ENCODE measurements around the gene FEM1C. TPM values are rescaled to one million over a fixed set of nuclear protein-coding genes. Genes with fewer than 3 reads are reported as not detected.

FEM1C gene
- total RNA-seq, 1 donor from 2014 or later, result 13.9 TPM

DNA sequence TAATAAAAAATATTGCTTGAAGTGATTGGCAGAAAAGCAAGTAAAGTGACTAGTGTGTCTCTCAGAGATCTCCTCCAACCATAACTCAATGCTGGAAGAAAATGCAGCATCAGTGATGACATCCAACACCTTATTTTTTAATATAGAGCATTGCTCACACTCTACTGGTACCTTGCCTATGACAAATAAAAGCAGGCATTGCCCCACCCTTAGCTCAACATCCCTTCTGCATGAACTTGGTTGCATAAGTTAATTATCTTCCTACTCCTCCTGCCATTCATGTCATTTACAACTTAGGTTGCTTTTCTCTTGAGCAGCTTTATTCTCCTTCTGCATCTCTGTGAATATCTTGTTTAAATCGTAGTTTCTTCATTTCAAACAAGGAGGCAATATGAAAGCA is 41.2 kb downstream of the FEM1C start:
- H3K4me3 Mint-ChIP-seq, result no peak overlapping the region
- DNase-seq (ENCODE audit: low spot score), result no peak
- no peaks in the 10 kb centered on the region for H3K4me1 Mint-ChIP-seq (ENCODE audit: low read depth)
- peaks cover 14% of the 10 kb centered on the region for H3K27me3 Mint-ChIP-seq (ENCODE audit: insufficient read depth)
- H3K9me3 Mint-ChIP-seq, result no peaks in the 10 kb centered on the region
- intact Hi-C loops (cut with micrococcal nuclease), result no loop called here
- no peak overlapping the region for H3K27ac Mint-ChIP-seq
- no peaks in the 10 kb centered on the region for H3K36me3 Mint-ChIP-seq (ENCODE audit: low read depth)

DNA sequence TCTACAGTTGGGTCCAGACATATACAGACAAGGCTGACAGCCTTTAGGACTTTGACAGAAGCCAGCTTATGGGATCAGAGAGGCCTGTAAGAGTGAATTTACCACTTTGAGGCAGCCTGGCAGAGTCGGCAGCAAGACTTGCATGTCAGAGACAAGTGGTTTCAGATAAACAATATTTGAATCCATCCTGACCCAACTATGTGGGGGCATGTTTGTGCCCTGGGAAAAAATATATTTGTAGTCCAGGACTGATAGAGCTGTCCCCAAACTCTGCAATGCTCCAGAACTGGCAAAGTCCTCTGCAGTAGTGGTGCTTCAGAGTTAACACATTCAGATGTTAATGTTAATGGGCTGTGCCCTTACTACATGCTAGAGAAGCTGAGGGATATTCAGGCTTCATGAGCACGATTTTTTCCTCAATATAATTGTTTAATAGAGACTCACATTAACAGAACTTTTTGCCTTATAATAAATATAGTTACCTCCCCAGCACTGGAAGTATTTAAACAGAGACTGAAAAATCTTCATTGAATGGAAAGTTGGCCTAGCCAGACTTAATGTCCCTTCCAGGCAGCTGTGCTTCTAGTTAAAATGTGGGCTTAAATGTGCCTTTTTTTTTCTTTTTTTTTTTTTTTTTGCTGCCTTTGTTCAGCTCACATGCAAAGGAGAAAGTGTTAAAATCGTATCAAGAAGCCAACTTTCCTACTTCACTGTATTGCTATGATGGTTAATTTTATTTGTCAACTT is 42.9 kb downstream of the FEM1C start:
- DNase-seq (ENCODE audit: low spot score), result no peak
- intact Hi-C loops (cut with micrococcal nuclease), result no loop called here
- no peaks in the 10 kb centered on the region for H3K4me1 Mint-ChIP-seq (ENCODE audit: low read depth)
- H3K27ac Mint-ChIP-seq, result no peak overlapping the region
- no peak overlapping the region for H3K4me3 Mint-ChIP-seq
- H3K36me3 Mint-ChIP-seq (ENCODE audit: low read depth), result no peaks in the 10 kb centered on the region
- peaks cover 21% of the 10 kb centered on the region for H3K27me3 Mint-ChIP-seq (ENCODE audit: insufficient read depth)
- H3K9me3 Mint-ChIP-seq, result no peaks in the 10 kb centered on the region

DNA sequence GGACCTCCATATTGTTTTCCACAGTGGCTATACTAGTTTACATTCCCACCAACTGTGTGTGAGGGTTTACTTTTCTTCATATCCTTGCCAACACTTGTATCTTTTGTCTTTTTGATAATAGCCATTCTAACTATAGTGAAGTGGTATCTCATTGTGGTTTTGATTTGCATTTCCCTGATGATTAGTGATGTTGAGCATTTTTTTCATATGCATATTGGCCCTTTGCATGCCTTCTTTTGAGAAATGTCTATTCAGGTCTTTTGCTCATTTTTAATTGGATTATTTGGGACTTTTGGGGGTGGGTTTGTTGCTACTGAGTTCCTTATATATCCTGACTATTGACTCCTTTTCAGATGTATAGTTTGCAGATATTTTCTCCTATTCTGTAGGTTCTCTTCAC is 44.4 kb downstream of the FEM1C start:
- intact Hi-C loops (cut with micrococcal nuclease), result no loop called here
- DNase-seq (ENCODE audit: low spot score), result no peak
- Mint-ChIP-seq H3K27ac (no peak overlapping the region), H3K9me3 (no peaks in the 10 kb centered on the region), H3K4me3 (no peak overlapping the region), H3K36me3 (ENCODE audit: low read depth) (no peaks in the 10 kb centered on the region), H3K4me1 (ENCODE audit: low read depth) (no peaks in the 10 kb centered on the region), H3K27me3 (ENCODE audit: insufficient read depth) (peaks cover 20% of the 10 kb centered on the region)

DNA sequence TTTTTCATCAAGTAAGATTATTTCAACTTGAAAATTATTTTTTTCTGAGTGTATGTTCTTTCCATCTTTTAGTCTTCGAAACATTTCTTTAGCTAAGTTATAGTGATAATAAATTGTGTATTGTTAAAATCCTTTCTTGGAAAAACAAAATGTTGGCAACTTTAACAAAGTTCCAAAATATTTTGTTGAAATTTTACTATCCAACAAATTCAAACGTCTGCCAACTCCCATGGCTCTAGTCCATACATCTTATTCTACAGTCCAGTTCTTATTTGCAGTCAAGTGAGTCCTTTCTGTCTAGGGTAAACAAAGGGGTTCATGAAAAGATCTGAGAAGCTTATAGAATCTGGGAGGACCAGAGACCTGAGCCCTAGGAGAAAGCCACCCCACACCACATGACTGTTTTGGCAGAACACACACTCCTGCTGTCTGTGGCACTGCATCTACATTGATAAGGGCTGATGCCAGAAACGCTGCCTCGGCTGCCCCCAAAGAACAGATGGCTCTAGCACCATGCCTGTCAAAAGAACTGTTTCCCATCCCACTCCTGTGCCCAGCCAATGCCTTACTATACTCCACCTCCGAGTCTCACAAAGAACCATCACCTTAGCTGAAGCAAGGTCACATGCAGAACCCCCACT is 47.5 kb downstream of the FEM1C start:
- no peak for DNase-seq (ENCODE audit: low spot score)
- Mint-ChIP-seq H3K36me3 (ENCODE audit: low read depth) (no peaks in the 10 kb centered on the region), H3K27ac (no peak overlapping the region), H3K4me3 (no peak overlapping the region), H3K4me1 (ENCODE audit: low read depth) (no peaks in the 10 kb centered on the region), H3K27me3 (ENCODE audit: insufficient read depth) (peaks cover 35% of the 10 kb centered on the region), H3K9me3 (no peaks in the 10 kb centered on the region)
- intact Hi-C loops (cut with micrococcal nuclease), result no loop called here

DNA sequence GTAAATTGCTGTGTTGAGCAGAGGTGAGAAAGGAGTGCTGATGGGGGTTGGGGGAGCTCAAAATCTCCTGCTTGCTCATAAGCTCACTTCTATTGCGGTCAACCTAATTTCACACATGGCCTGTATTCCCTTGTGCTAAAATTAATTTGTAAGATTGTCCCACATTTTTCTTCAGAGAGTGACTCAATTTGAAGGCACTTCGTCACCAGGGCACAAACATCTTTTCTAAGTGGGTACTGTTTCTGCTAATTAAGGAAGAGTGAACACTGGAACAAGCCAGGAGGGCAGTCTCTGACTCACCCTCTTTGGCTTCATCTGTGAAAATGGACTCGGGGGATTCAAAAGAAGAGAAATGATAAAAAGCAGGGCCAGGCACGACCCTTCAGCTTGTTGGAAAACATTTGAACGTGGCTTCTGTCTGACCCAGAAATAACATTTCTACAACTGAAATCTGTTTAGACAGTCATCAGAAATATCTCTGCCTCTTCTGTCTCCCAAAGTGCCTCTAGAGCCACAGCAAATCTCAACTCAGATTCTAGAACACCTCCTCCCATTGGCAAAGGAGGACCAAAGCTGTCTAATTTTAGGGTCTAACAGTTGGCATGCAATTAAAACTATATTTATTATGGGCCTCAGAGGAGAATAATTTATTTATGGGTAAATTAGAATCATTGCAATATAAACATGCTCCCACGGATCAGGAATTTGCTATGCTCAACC is 49.8 kb downstream of the FEM1C start:
- DNase-seq (ENCODE audit: low spot score), result no peak
- intact Hi-C loops (cut with micrococcal nuclease), result no loop called here
- Mint-ChIP-seq H3K27me3 (ENCODE audit: insufficient read depth) (peaks cover 26% of the 10 kb centered on the region), H3K36me3 (ENCODE audit: low read depth) (no peaks in the 10 kb centered on the region), H3K4me3 (no peak overlapping the region), H3K9me3 (no peaks in the 10 kb centered on the region), H3K4me1 (ENCODE audit: low read depth) (no peaks in the 10 kb centered on the region), H3K27ac (no peak overlapping the region)

DNA sequence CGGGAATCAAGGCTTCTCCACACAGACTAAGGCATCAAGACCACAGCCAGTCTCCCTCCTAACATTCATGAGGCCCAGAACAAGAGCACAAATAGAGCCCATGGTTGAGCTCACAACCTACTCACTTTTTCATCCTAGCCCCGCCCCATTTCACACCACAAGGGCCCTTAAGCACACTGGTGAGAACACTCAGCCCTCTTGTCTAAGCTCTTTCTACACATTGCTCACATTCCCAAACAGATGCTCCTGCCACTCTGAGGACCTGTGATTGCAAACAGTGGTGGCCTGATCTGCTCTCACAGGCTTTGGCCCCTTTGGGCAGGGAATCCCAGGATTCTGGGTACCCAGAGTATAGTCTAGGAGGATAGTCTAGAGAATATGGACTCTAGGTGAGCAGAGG is 54.0 kb downstream of the FEM1C start:
- no peaks in the 10 kb centered on the region for H3K9me3 Mint-ChIP-seq
- peaks cover 18% of the 10 kb centered on the region for H3K27me3 Mint-ChIP-seq (ENCODE audit: insufficient read depth)
- no peak overlapping the region for H3K27ac Mint-ChIP-seq
- DNase-seq (ENCODE audit: low spot score), result no peak
- no peak overlapping the region for H3K4me3 Mint-ChIP-seq
- intact Hi-C loops (cut with micrococcal nuclease), result no loop called here
- peaks cover 18% of the 10 kb centered on the region for H3K4me1 Mint-ChIP-seq (ENCODE audit: low read depth)
- no peaks in the 10 kb centered on the region for H3K36me3 Mint-ChIP-seq (ENCODE audit: low read depth)

DNA sequence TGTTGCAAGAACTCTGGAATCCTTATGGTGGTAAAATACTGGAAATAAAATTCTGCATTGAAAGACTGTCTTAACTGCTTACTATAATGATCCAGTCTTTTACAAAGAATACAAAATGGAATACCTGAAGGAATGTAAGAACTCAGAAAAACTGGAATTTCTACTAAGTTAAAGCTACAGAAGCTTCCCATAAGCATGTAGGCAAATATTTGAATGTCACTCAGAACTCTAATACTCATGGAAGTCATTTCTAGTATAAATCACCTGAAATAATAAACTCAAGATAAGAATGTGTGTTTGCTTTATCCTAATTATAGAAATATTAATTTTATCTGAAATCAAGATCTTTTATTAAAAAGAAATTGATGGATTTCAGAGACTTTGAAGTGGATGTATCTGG is 54.8 kb downstream of the FEM1C start:
- DNase-seq (ENCODE audit: low spot score), result no peak

DNA sequence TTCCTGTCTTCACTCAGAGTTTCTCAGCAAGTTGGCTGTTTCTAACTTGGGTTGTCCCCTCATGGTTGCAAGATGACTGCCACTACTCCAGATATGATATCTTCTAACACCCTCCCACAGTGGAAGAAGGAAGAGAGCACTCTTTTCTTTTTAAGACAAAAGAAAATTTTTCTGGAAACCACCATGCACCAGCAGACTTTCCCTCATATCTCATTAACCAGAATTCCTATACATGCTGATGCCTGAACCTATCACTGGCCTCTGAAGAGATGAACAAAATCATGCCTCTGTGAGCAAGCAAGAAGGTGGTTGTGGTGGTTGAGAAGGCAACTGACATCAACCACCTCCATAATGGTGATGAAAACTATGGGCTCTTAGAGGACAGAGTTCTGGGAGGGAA is 56.8 kb downstream of the FEM1C start:
- Mint-ChIP-seq H3K27ac (peak overlapping the region; percentile 81), H3K4me3 (peak overlapping the region; percentile 12), H3K4me1 (ENCODE audit: low read depth) (peaks cover 18% of the 10 kb centered on the region), H3K27me3 (ENCODE audit: insufficient read depth) (peaks cover under 1% of the 10 kb centered on the region), H3K36me3 (ENCODE audit: low read depth) (no peaks in the 10 kb centered on the region), H3K9me3 (no peaks in the 10 kb centered on the region)
- intact Hi-C loops (cut with micrococcal nuclease), result loop anchor here (1.0 to 5.0 kb wide), 6 partner anchors 27 to 113 kb away; partner anchors contain the start of gene FEM1C
- no peak for DNase-seq (ENCODE audit: low spot score)

More for the DNA sequence above, 54.8 kb downstream of the FEM1C start:
- peaks cover 18% of the 10 kb centered on the region for H3K4me1 Mint-ChIP-seq (ENCODE audit: low read depth)
- H3K27me3 Mint-ChIP-seq (ENCODE audit: insufficient read depth), result peaks cover 18% of the 10 kb centered on the region
- intact Hi-C loops (cut with micrococcal nuclease), result loop anchor here (5.0 kb wide), 2 partner anchors 33 to 37 kb away; no protein-coding TSS in a partner anchor
- H3K9me3 Mint-ChIP-seq, result no peaks in the 10 kb centered on the region
- H3K36me3 Mint-ChIP-seq (ENCODE audit: low read depth), result no peaks in the 10 kb centered on the region
- H3K27ac Mint-ChIP-seq, result no peak overlapping the region
- H3K4me3 Mint-ChIP-seq, result no peak overlapping the region

DNA sequence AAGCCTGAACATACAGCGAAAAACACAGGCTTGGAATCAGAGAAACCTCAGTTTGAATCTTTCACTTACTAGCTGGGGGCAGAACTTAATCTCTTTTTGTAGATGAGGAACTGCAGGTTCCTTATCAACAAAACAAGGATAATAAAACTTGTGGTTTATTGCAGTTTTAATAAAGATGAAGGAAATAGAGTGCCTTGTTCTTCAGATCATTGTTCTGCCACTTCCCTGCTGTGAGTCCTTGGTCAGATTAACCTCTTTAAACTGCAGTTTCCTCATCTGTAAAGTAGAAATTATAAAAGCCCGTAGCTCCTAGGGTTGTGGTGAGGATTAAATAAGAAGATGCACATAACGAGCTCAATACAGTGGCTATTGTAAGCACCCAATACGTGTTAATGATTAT is 57.4 kb downstream of the FEM1C start:
- Mint-ChIP-seq H3K36me3 (ENCODE audit: low read depth) (no peaks in the 10 kb centered on the region), H3K27me3 (ENCODE audit: insufficient read depth) (no peaks in the 10 kb centered on the region), H3K9me3 (no peaks in the 10 kb centered on the region), H3K4me1 (ENCODE audit: low read depth) (peaks cover 18% of the 10 kb centered on the region), H3K27ac (no peak overlapping the region), H3K4me3 (no peak overlapping the region)
- intact Hi-C loops (cut with micrococcal nuclease), result loop anchor here (1.0 to 5.0 kb wide), 5 partner anchors 27 to 114 kb away; partner anchors contain the start of gene FEM1C
- no peak for DNase-seq (ENCODE audit: low spot score)

DNA sequence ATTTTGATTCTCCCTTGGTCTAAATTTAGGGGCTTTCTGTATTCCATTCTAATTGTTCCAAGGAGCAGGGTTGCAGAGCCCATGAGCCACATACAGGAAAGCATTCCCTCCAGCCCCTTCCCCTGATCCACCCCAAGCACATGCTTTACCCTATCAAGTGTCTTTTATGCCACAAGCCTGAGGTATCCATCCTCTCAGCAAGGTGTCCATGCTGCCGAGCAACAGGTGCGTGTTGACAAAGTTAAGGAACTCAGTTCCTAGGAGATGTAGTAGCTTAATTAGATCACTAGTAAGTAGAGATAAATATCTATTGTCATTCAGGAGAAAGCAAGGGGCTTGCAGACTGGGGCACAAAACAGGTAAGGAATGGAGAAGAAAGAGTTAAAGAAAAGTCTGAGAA is 57.8 kb downstream of the FEM1C start:
- H3K27ac Mint-ChIP-seq, result no peak overlapping the region
- H3K9me3 Mint-ChIP-seq, result no peaks in the 10 kb centered on the region
- peaks cover 18% of the 10 kb centered on the region for H3K4me1 Mint-ChIP-seq (ENCODE audit: low read depth)
- no peaks in the 10 kb centered on the region for H3K27me3 Mint-ChIP-seq (ENCODE audit: insufficient read depth)
- DNase-seq (ENCODE audit: low spot score), result no peak
- intact Hi-C loops (cut with micrococcal nuclease), result loop anchor here (1.0 to 5.0 kb wide), 5 partner anchors 26 to 114 kb away; partner anchors contain the start of gene FEM1C
- no peak overlapping the region for H3K4me3 Mint-ChIP-seq
- no peaks in the 10 kb centered on the region for H3K36me3 Mint-ChIP-seq (ENCODE audit: low read depth)

DNA sequence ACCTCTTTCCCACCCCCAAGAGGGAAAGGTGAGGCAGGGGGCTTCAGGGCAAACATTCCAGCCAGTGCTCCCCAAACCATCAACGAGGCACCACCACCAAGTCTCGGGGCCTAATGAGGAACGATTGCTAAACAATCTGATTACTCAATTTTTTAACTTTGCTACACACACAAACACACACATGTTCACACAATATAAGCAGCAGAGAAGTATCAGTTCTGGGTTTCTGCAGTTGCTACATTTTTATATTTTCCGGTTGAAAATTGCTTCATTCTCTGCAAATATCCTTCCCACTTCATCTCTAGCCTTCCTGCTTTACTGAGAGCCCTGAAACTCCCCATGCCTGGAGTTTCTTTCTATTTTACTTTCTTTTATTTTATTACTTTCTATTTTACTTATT is 60.2 kb downstream of the FEM1C start:
- Mint-ChIP-seq H3K36me3 (ENCODE audit: low read depth) (peaks cover 1% of the 10 kb centered on the region), H3K9me3 (no peaks in the 10 kb centered on the region), H3K4me3 (no peak overlapping the region), H3K27ac (no peak overlapping the region), H3K27me3 (ENCODE audit: insufficient read depth) (peaks cover 16% of the 10 kb centered on the region), H3K4me1 (ENCODE audit: low read depth) (peaks cover 18% of the 10 kb centered on the region)
- intact Hi-C loops (cut with micrococcal nuclease), result no loop called here
- no peak for DNase-seq (ENCODE audit: low spot score)

DNA sequence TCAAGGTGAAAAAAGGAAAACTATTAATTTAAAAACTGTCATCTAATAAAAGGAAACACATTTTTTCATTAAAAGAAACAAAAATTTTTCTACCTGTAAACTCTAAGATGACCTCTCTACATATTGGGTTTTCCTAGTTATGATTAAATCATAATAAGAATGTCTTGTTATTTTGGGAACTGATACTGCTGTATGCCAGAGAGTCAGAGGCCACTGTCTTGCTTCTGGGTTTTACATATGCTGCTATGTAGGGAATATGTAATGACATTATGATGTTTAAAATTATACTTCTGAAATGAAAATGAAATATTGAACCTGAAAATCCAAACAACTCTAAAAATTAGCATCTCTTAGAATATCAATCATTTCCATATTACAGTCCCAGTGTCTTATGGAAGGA is 63.7 kb downstream of the FEM1C start:
- H3K27me3 Mint-ChIP-seq (ENCODE audit: insufficient read depth), result peaks cover 24% of the 10 kb centered on the region
- H3K4me1 Mint-ChIP-seq (ENCODE audit: low read depth), result no peaks in the 10 kb centered on the region
- no peak for DNase-seq (ENCODE audit: low spot score)
- intact Hi-C loops (cut with micrococcal nuclease), result no loop called here
- no peaks in the 10 kb centered on the region for H3K9me3 Mint-ChIP-seq
- H3K4me3 Mint-ChIP-seq, result no peak overlapping the region
- no peak overlapping the region for H3K27ac Mint-ChIP-seq
- H3K36me3 Mint-ChIP-seq (ENCODE audit: low read depth), result peaks cover 1% of the 10 kb centered on the region

DNA sequence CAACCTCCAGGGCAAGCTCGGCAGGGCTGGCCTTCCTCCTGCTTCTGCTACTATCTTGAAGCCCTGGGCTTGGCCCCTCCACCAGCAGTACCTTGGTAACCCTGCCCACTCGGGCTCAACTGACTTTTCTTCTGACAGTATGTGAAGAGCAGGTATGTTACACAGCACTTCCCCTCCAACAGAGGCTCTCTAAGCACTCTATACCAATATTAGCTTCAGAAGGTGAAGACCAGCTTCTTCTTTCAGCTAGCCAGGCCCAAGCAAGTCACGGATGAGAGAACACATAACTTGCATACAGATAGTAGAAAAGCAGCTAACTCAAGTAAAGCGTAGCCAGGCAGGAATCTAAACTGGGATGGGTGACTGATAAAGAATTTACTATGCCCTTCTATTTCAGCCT is 64.3 kb downstream of the FEM1C start:
- no peaks in the 10 kb centered on the region for H3K9me3 Mint-ChIP-seq
- intact Hi-C loops (cut with micrococcal nuclease), result no loop called here
- peaks cover 1% of the 10 kb centered on the region for H3K36me3 Mint-ChIP-seq (ENCODE audit: low read depth)
- H3K27me3 Mint-ChIP-seq (ENCODE audit: insufficient read depth), result peaks cover 24% of the 10 kb centered on the region
- no peak overlapping the region for H3K27ac Mint-ChIP-seq
- DNase-seq (ENCODE audit: low spot score), result no peak
- H3K4me3 Mint-ChIP-seq, result no peak overlapping the region
- H3K4me1 Mint-ChIP-seq (ENCODE audit: low read depth), result no peaks in the 10 kb centered on the region
